ENCODE measurements around the gene ZNF175. TPM values are rescaled to one million over a fixed set of nuclear protein-coding genes. Genes with fewer than 3 reads are reported as not detected.
"Not testable (repeated sequence)": the region's sequence is repeated elsewhere in the genome, so short reads cannot be mapped to it uniquely, and the experiment has no call there.

Gene ZNF175
- total RNA-seq, 6 donors from 2014 or later = 5.3 to 23.3 (median 12.0) TPM

- peaks cover 0 to 3% (median 0%) of the 10 kb centered on the region in 4 donors for H3K9me3 ChIP-seq
- no peak overlapping the region for H3K4me3 ChIP-seq
- 80 to 91% methylated on average over 3 to 7 of the region's 7 CpGs for WGBS, 2 donors
- H3K27me3 ChIP-seq = no peaks in the 10 kb centered on the region
- no peak overlapping the region for H3K27ac ChIP-seq
- H3K4me1 ChIP-seq = no peaks in the 10 kb centered on the region
- ATAC-seq (ENCODE audit: low FRiP score in 2 of 2) (no peak), DNase-seq (no peak)
- no peaks in the 10 kb centered on the region for H3K36me3 ChIP-seq
- TF ChIP-seq POLR2AphosphoS5 (IDR thresholded peaks at IDR 0.05) (no peak), CTCF (IDR thresholded peaks at IDR 0.05) (no peak), POLR2A (IDR thresholded peaks at IDR 0.05) (no peak), EP300 (IDR thresholded peaks at IDR 0.05) (no peak)
Observed at GRCh38 chr19:51615991-51616390, 44.9 kb downstream of the ZNF175 start.

GRCh38 chr19:51621178-51621577, 50.1 kb downstream of the ZNF175 start:
- Histone ChIP-seq H3K4me3 (no peak overlapping the region), H3K9me3 (no peaks in the 10 kb centered on the region), H3K27ac (peak overlapping the region in 1 of 4 donors; percentile 7), H3K4me1 (no peaks in the 10 kb centered on the region), H3K27me3 (no peaks in the 10 kb centered on the region), H3K36me3 (no peaks in the 10 kb centered on the region)
- TF ChIP-seq POLR2A (IDR thresholded peaks at IDR 0.05) (no peak), EP300 (IDR thresholded peaks at IDR 0.05) (no peak), CTCF (IDR thresholded peaks at IDR 0.05) (no peak)
- 21 to 48% methylated on average over 2 of the region's 2 CpGs for WGBS, 2 donors
- ATAC-seq (ENCODE audit: low FRiP score in 2 of 2) = peak; percentile 53 to 57
- DNase-seq = peak in 1 of 2 donors; percentile 25

- 49 to 72% methylated on average over 2 of the region's 2 CpGs for WGBS, 2 donors
- Histone ChIP-seq H3K4me1 (no peaks in the 10 kb centered on the region), H3K4me3 (no peak overlapping the region), H3K36me3 (no peaks in the 10 kb centered on the region), H3K27me3 (no peaks in the 10 kb centered on the region), H3K9me3 (no peaks in the 10 kb centered on the region), H3K27ac (no peak overlapping the region)
- ATAC-seq (ENCODE audit: low FRiP score in 2 of 2) (no peak), DNase-seq (no peak)
- TF ChIP-seq POLR2A (IDR thresholded peaks at IDR 0.05) (no peak), CTCF (IDR thresholded peaks at IDR 0.05) (no peak), POLR2AphosphoS5 (IDR thresholded peaks at IDR 0.05) (no peak), EP300 (IDR thresholded peaks at IDR 0.05) (no peak)
Observed at GRCh38 chr19:51626675-51627074, 55.6 kb downstream of the ZNF175 start.

DNA sequence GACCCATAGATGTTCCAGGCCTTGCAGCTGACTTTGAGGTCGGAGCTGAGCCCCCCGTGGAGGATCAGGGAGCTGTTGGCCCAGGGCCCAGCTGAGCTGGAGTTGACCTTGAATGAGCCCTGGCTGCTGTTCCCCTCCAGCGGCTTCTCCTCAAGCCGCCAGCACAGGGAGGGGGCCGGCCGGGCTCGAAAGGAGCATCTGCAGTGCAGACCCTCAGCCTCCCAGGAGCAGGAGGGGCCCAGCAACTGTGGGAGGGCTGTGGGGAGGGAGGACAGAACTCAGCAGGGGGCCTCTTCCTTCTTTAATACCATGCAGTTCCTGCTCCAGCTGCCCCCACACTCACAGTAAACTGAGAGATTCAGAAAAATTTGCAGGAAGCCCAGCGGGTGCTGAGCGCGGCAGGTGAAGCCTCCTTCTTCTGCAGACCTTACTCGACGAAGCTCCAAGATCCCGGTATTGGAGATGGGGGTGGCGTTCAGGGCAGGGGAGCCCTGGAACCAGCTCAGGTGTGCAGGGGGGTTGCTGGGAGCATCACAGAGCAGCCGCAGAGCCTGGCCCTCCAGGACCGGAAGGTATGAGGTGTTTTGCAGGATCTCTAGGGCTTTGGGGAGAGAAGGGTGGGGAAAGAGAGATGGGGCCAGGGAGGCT, 56.5 kb downstream of the ZNF175 start:
- no peak overlapping the region for H3K27ac ChIP-seq
- H3K9me3 ChIP-seq = no peaks in the 10 kb centered on the region
- H3K27me3 ChIP-seq = no peaks in the 10 kb centered on the region
- DNase-seq (peak in 1 of 2 donors; percentile 45), ATAC-seq (ENCODE audit: low FRiP score in 2 of 2) (no peak)
- H3K4me1 ChIP-seq = no peaks in the 10 kb centered on the region
- no peaks in the 10 kb centered on the region for H3K36me3 ChIP-seq
- WGBS, 2 donors = 60 to 62% methylated on average over 12 to 16 of the region's 16 CpGs
- TF ChIP-seq POLR2A (IDR thresholded peaks at IDR 0.05) (no peak), POLR2AphosphoS5 (IDR thresholded peaks at IDR 0.05) (no peak)
- peak overlapping the region in 1 of 4 donors; percentile 8 for H3K4me3 ChIP-seq

GRCh38 chr19:51628153-51628939, 57.3 kb downstream of the ZNF175 start:
- ATAC-seq (ENCODE audit: low FRiP score in 2 of 2) = peak in 1 of 2 donors; percentile 29
- no peaks in the 10 kb centered on the region for H3K27me3 ChIP-seq
- DNase-seq = no peak
- no peaks in the 10 kb centered on the region for H3K36me3 ChIP-seq
- no peaks in the 10 kb centered on the region for H3K4me1 ChIP-seq
- peak overlapping the region in 1 of 4 donors; percentile 8 for H3K4me3 ChIP-seq
- WGBS, 2 donors = 75 to 82% methylated on average over 13 to 14 of the region's 14 CpGs
- H3K9me3 ChIP-seq = no peaks in the 10 kb centered on the region
- TF ChIP-seq POLR2A (IDR thresholded peaks at IDR 0.05) = no peak
- no peak for TF ChIP-seq EP300 (IDR thresholded peaks at IDR 0.05)
- TF ChIP-seq CTCF (IDR thresholded peaks at IDR 0.05) = no peak
- TF ChIP-seq POLR2AphosphoS5 (IDR thresholded peaks at IDR 0.05) = no peak
- no peak overlapping the region for H3K27ac ChIP-seq

DNA sequence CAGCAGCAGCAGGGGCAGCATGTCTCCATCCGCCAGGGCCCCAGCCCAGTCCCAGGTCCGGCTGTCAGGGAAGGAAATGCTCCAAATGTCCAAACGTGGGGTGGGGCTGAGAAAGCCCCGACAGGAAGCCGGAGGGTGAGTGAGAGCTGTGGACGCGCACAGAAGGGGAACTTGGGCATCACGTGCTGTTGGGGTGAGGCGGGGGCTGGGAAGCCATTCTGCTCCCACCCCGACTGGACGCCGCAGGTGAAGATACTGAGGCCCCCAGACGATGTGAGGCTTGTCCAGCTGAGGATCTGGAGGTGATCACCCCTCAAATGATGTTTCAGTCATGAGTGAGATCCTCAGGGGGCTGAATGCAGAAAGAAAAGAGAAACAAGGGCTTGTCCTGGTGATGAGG, 59.2 kb downstream of the ZNF175 start, which contains the start of gene SIGLEC5:
Gene SIGLEC5 (minus strand): TSS at position 87 of the 400 bp plus-strand sequence. CDS start 66 bp downstream, at position 21.
- not testable (repeated sequence) for H3K36me3 ChIP-seq, H3K9me3 ChIP-seq, H3K4me1 ChIP-seq, H3K27me3 ChIP-seq
- ATAC-seq (ENCODE audit: low FRiP score in 2 of 2) (peak; percentile 44 to 54), DNase-seq (peak in 1 of 2 donors; percentile 38)
- WGBS, 2 donors = 23% methylated on average over 8 of the region's 13 CpGs; no CpG with 5 or more reads in 1 of the 2 donors
- peak within 1 kb of the TSS in 1 of 4 donors; percentile 9 for H3K4me3 ChIP-seq
- peak within 1 kb of the TSS in 2 of 4 donors; percentile 62 to 64 for H3K27ac ChIP-seq
